GM18867 (cell line): ENCODE data around the gene WDR35.

Experiments used
- ATAC-seq: cut with Tn5 transposase; IDR thresholded peaks from one replicate; pipeline ENCODE4 v1.9.1; 2021; ENCODE audit warnings: mild to moderate bottlenecking, moderate library complexity; ENCODE audit not compliant: unreplicated experiment

WDR35 gene

GRCh38 chr2:19989667-19990415 lies at the start of gene WDR35:
TSS of gene WDR35 (minus strand) at chr2:19990105. CDS start at chr2:19990015, 90 bp downstream.
- peak; percentile 88 for ATAC-seq

GRCh38 chr2:20037660-20038059 lies 47.8 kb upstream of the WDR35 start:
- no peak for ATAC-seq

GRCh38 chr2:20035955-20036666 lies 46.2 kb upstream of the WDR35 start:
- ATAC-seq: no peak

- ATAC-seq: no peak
These were observed 44.9 kb upstream of the WDR35 start for GRCh38 chr2:20034821-20035220.

GRCh38 chr2:20034218-20034617 lies 44.3 kb upstream of the WDR35 start:
- no peak for ATAC-seq

- ATAC-seq: no peak
These were observed 43.4 kb upstream of the WDR35 start for GRCh38 chr2:20033322-20033721.

GRCh38 chr2:20030224-20030623 lies 40.3 kb upstream of the WDR35 start:
- no peak for ATAC-seq

GRCh38 chr2:20027705-20028434 lies 38.0 kb upstream of the WDR35 start:
- ATAC-seq: no peak

- ATAC-seq: no peak
These were observed 37.4 kb upstream of the WDR35 start for GRCh38 chr2:20027260-20027677.

GRCh38 chr2:20025065-20025786 lies 35.3 kb upstream of the WDR35 start:
- no peak for ATAC-seq

- ATAC-seq: no peak
These were observed 33.8 kb upstream of the WDR35 start for GRCh38 chr2:20023688-20024087.

- no peak for ATAC-seq
These were observed 31.6 kb upstream of the WDR35 start for GRCh38 chr2:20021405-20022009.

- no peak for ATAC-seq
These were observed 29.8 kb upstream of the WDR35 start for GRCh38 chr2:20019747-20020146.

- ATAC-seq: no peak
These were observed 28.8 kb upstream of the WDR35 start for GRCh38 chr2:20018601-20019152.

- no peak for ATAC-seq
These were observed 26.4 kb upstream of the WDR35 start for GRCh38 chr2:20016346-20016745.

- no peak for ATAC-seq
These were observed 25.7 kb upstream of the WDR35 start for GRCh38 chr2:20015482-20016083.

- ATAC-seq: no peak
These were observed 23.4 kb upstream of the WDR35 start for GRCh38 chr2:20013126-20013849.

- ATAC-seq: no peak
These were observed 22.6 kb upstream of the WDR35 start, which contains the start of gene MATN3 for GRCh38 chr2:20012282-20013125. TSS of gene MATN3 (minus strand) at chr2:20012668. CDS start at chr2:20012631, 37 bp downstream.

- ATAC-seq: no peak
These were observed 22.1 kb upstream of the WDR35 start for GRCh38 chr2:20012032-20012281.
